Esophagus muscularis mucosa (tissue), 4 donors: ENCODE results near the gene UBE2O.

Source experiments
- EP300 ChIP-seq: sonication (generic); formaldehyde crosslinking; IDR thresholded peaks from one replicate; pipeline ENCODE4 v1.6.1; 2017; ENCODE audit warnings: antibody characterized with exemption
- POLR2A ChIP-seq: fragments of 450-650 bp; IDR thresholded peaks from one replicate; pipeline ENCODE4 v1.6.1; 2017; ENCODE audit warnings: antibody characterized with exemption, moderate library complexity, mild to moderate bottlenecking, low read depth
- POLR2AphosphoS5 ChIP-seq, 2 donors: sonication (generic); formaldehyde crosslinking; IDR thresholded peaks; one replicate each; pipeline ENCODE4 v1.6.1; 2017; ENCODE audit warnings: antibody characterized with exemption in 2 of 2
- TF ChIP-seq, protein P1 (sequence below), 3 experiments: fragments of 200-600 bp in 2 of 3; fragments of 450-650 bp in 1 of 3; sonication (generic) in 2 of 3; IDR thresholded peaks; one replicate each; pipeline ENCODE4 v1.5.1; 2017 to 2019; ENCODE audit warnings: antibody characterized with exemption in 3 of 3, mild to moderate bottlenecking in 2 of 3, moderate library complexity in 1 of 3

- TF ChIP-seq, protein P1, sequence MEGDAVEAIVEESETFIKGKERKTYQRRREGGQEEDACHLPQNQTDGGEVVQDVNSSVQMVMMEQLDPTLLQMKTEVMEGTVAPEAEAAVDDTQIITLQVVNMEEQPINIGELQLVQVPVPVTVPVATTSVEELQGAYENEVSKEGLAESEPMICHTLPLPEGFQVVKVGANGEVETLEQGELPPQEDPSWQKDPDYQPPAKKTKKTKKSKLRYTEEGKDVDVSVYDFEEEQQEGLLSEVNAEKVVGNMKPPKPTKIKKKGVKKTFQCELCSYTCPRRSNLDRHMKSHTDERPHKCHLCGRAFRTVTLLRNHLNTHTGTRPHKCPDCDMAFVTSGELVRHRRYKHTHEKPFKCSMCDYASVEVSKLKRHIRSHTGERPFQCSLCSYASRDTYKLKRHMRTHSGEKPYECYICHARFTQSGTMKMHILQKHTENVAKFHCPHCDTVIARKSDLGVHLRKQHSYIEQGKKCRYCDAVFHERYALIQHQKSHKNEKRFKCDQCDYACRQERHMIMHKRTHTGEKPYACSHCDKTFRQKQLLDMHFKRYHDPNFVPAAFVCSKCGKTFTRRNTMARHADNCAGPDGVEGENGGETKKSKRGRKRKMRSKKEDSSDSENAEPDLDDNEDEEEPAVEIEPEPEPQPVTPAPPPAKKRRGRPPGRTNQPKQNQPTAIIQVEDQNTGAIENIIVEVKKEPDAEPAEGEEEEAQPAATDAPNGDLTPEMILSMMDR (IDR thresholded peaks at IDR 0.05), result no peak
- no peak for TF ChIP-seq POLR2A
- no peak for TF ChIP-seq EP300
- TF ChIP-seq POLR2AphosphoS5 (IDR thresholded peaks at IDR 0.05), result no peak
Observed at GRCh38 chr17:76474894-76475293, 21.9 kb upstream of the UBE2O start.
